H1 (cell line): ENCODE data around the gene TP53I11. TPM values are rescaled to one million over a fixed set of nuclear protein-coding genes. Genes with fewer than 3 reads are reported as not detected.
A peak's percentile ranks its signal among the peaks of the same experiment; 100 is the strongest.

Experiments
- CTCF ChIA-PET: fragments of 300-600 bp; sonication (Branson Sonifier 250); formaldehyde crosslinking; loops from one replicate; lab custom pipeline; 2021; ENCODE audit not compliant: partially characterized antibody; lab: Charles Lee
- POLR2A ChIA-PET: fragments of 300-600 bp; sonication (Branson Sonifier 250); formaldehyde crosslinking; loops from one replicate; lab custom pipeline; 2021; ENCODE audit warnings: inconsistent platforms; ENCODE audit not compliant: partially characterized antibody; lab: Charles Lee
- DNase-seq, 2 experiments: peaks; one replicate each; pipeline versions ENCODE4 v3.0.0 to v3.0.0-alpha.2; 2010 to 2022; ENCODE audit warnings: low spot score in 2 of 2, low read depth in 1 of 2, mixed read lengths in 1 of 2
- FAIRE-seq: peaks from 2 replicates; lab custom pipeline; 2011; peaks lifted over from hg19 to GRCh38; lab: Jason Lieb, UNC
- H2AFZ ChIP-seq: 2 replicates; pipeline ENCODE4 v1.8.1; 2012; ENCODE audit warnings: low read length, inconsistent platforms
- H2AK5ac ChIP-seq: 2 replicates; pipeline ENCODE4 v1.6.1; 2013; ENCODE audit warnings: low read depth, low read length
- H2BK120ac ChIP-seq: replicated peaks from 2 replicates; pipeline ENCODE3; 2013; ENCODE audit warnings: low read depth, low read length, inconsistent platforms
- H2BK12ac ChIP-seq: 2 replicates; pipeline ENCODE4 v1.6.1; 2013; ENCODE audit warnings: low read depth, low read length
- H2BK15ac ChIP-seq: 2 replicates; pipeline ENCODE4 v1.6.1; 2013; ENCODE audit warnings: low read length
- H2BK20ac ChIP-seq: 2 replicates; pipeline ENCODE4 v1.6.1; 2013; ENCODE audit warnings: low read length
- H2BK5ac ChIP-seq: 2 replicates; pipeline ENCODE4 v1.6.1; 2013; ENCODE audit warnings: low read depth, low read length
- H3K14ac ChIP-seq: 2 replicates; pipeline ENCODE4 v1.6.1; 2013; ENCODE audit warnings: inconsistent platforms; ENCODE audit not compliant: insufficient read length
- H3K18ac ChIP-seq: 2 replicates; pipeline ENCODE4 v1.6.1; 2013; ENCODE audit warnings: low read length; ENCODE audit errors: extremely low read depth
- H3K23ac ChIP-seq: 2 replicates; pipeline ENCODE4 v1.6.1; 2013; ENCODE audit warnings: inconsistent platforms; ENCODE audit not compliant: insufficient read length
- H3K23me2 ChIP-seq: 2 replicates; pipeline ENCODE4 v1.6.1; 2013; ENCODE audit warnings: low read depth, low read length
- H3K27ac ChIP-seq: 2 replicates; pipeline ENCODE4 v1.6.1; 2011; ENCODE audit warnings: low read depth, low read length, inconsistent platforms
- H3K27me3 ChIP-seq, 4 experiments: replicated peaks in 1 of 4; 1 replicate in 1 of 4; 2 replicates in 3 of 4; pipeline versions ENCODE4 v1.6.1 to v1.8.1; 2011 to 2013; ENCODE audit warnings: low read length in 3 of 4, mild to moderate bottlenecking in 3 of 4, inconsistent platforms in 2 of 4, mixed read lengths in 2 of 4, moderate library complexity in 1 of 4; ENCODE audit not compliant: control insufficient read depth in 3 of 4, insufficient read depth in 3 of 4; ENCODE audit errors: extremely low read depth in 1 of 4
- H3K36me3 ChIP-seq, 4 experiments: 2 replicates each; pipeline versions ENCODE4 v1.6.1 to v1.8.1; 2011 to 2013; ENCODE audit warnings: mild to moderate bottlenecking in 4 of 4, low read length in 3 of 4, moderate library complexity in 2 of 4, control low read depth in 1 of 4, inconsistent platforms in 1 of 4; ENCODE audit not compliant: insufficient read depth in 4 of 4, control insufficient read depth in 2 of 4
- H3K4ac ChIP-seq: replicated peaks from 2 replicates; pipeline ENCODE3; 2013; ENCODE audit warnings: low read length, low read depth, mixed read lengths, inconsistent platforms; ENCODE audit not compliant: insufficient read length
- H3K4me1 ChIP-seq, 4 experiments: replicated peaks in 1 of 4; 1 replicate in 1 of 4; 2 replicates in 3 of 4; pipeline versions ENCODE4 v1.6.1 to v1.8.1; 2011 to 2013; ENCODE audit warnings: low read length in 3 of 4, inconsistent platforms in 2 of 4, mixed read lengths in 1 of 4; ENCODE audit not compliant: insufficient read depth in 4 of 4, control insufficient read depth in 3 of 4
- H3K4me2 ChIP-seq, 2 experiments: 2 replicates each; pipeline versions ENCODE4 v1.6.1 to v1.8.1; 2011 to 2013; ENCODE audit warnings: low read depth in 2 of 2, low read length in 2 of 2, control low read depth in 1 of 2, inconsistent platforms in 1 of 2, mild to moderate bottlenecking in 1 of 2; ENCODE audit not compliant: insufficient read depth in 1 of 2
- H3K4me3 ChIP-seq, 4 experiments: fragments of 200-600, 300-600 bp in 1 of 4; sonication (generic), shearing (Covaris generic), sonication (Bioruptor Twin) in 1 of 4; 2 replicates each; pipeline versions ENCODE4 v1.5.1 to v1.8.1; 2011 to 2016; ENCODE audit warnings: low read length in 4 of 4, low read depth in 3 of 4, control low read depth in 2 of 4, inconsistent platforms in 2 of 4, mild to moderate bottlenecking in 2 of 4, mixed read lengths in 1 of 4, moderate library complexity in 1 of 4; ENCODE audit not compliant: insufficient read depth in 2 of 4; ENCODE audit errors: extremely low read depth in 1 of 4
- H3K56ac ChIP-seq: replicated peaks from 2 replicates; pipeline ENCODE3; 2013; ENCODE audit warnings: low read depth, mild to moderate bottlenecking, mixed read lengths, low read length, inconsistent platforms; ENCODE audit not compliant: insufficient read length
- H3K79me1 ChIP-seq: 2 replicates; pipeline ENCODE4 v1.6.1; 2013; ENCODE audit warnings: low read depth, low read length, control low read depth
- H3K79me2 ChIP-seq, 2 experiments: 2 replicates each; pipeline versions ENCODE4 v1.6.1 to v1.8.1; 2012 to 2013; ENCODE audit warnings: low read length in 2 of 2, mild to moderate bottlenecking in 2 of 2, inconsistent platforms in 1 of 2; ENCODE audit not compliant: insufficient read depth in 2 of 2, control insufficient read depth in 1 of 2
- H3K9ac ChIP-seq, 4 experiments: replicated peaks in 1 of 4; 1 replicate in 1 of 4; 2 replicates in 3 of 4; pipeline versions ENCODE4 v1.6.1 to v1.8.1; 2011 to 2013; ENCODE audit warnings: low read depth in 3 of 4, low read length in 3 of 4, control low read depth in 2 of 4, mild to moderate bottlenecking in 2 of 4, moderate library complexity in 2 of 4, inconsistent platforms in 1 of 4; ENCODE audit errors: extremely low read depth in 1 of 4
- H3K9me3 ChIP-seq, 2 experiments: 2 replicates each; pipeline versions ENCODE4 v1.6.1 to v1.8.1; 2012 to 2013; ENCODE audit warnings: mild to moderate bottlenecking in 2 of 2, moderate library complexity in 2 of 2, control low read depth in 1 of 2, inconsistent platforms in 1 of 2, low read depth in 1 of 2, low read length in 1 of 2, mixed read lengths in 1 of 2; ENCODE audit not compliant: insufficient read depth in 2 of 2
- H4K20me1 ChIP-seq, 2 experiments: replicated peaks in 1 of 2; 2 replicates each; pipeline versions ENCODE3 to v1.8.1; 2011 to 2013; ENCODE audit warnings: inconsistent platforms in 2 of 2, low read length in 2 of 2, mild to moderate bottlenecking in 1 of 2; ENCODE audit not compliant: insufficient read depth in 2 of 2, control insufficient read depth in 1 of 2
- H4K5ac ChIP-seq: 2 replicates; pipeline ENCODE4 v1.6.1; 2013; ENCODE audit warnings: low read length, low read depth, mixed read lengths, inconsistent platforms; ENCODE audit not compliant: insufficient read length
- H4K8ac ChIP-seq: 2 replicates; pipeline ENCODE4 v1.8.0; 2013; ENCODE audit warnings: mild to moderate bottlenecking, moderate library complexity, low read length, inconsistent platforms; ENCODE audit not compliant: insufficient read depth; ENCODE audit errors: extremely low read depth
- H4K91ac ChIP-seq: replicated peaks from 2 replicates; pipeline ENCODE3; 2013; ENCODE audit warnings: low read length, mixed read lengths, inconsistent platforms; ENCODE audit not compliant: insufficient read length
- EGR1 ChIP-seq: IDR thresholded peaks from 2 replicates; pipeline ENCODE4 v1.6.1; 2011; ENCODE audit warnings: low read depth, low read length, borderline replicate concordance
- FOSL1 ChIP-seq: IDR thresholded peaks from 2 replicates; pipeline ENCODE4 v1.6.1; 2011; ENCODE audit warnings: mild to moderate bottlenecking, low read depth, low read length, moderate library complexity; ENCODE audit not compliant: insufficient read depth
- GTF2F1 ChIP-seq: IDR thresholded peaks from 2 replicates; pipeline ENCODE4 v1.6.1; 2012; ENCODE audit warnings: low read depth, low read length, improper control_type of control experiment, borderline replicate concordance
- MAX ChIP-seq: IDR thresholded peaks from 2 replicates; pipeline ENCODE4 v1.6.1; 2012; ENCODE audit warnings: inconsistent platforms
- SRF ChIP-seq: IDR thresholded peaks from 2 replicates; pipeline ENCODE4 v1.6.1; 2011; ENCODE audit warnings: mild to moderate bottlenecking, low read depth, low read length, moderate library complexity
- WGBS, 2 experiments: shearing (Covaris generic) in 1 of 2; methylation state at CpG; one replicate each; pipeline versions ENCODE4 v1.1.6 to v1.1.7; 2013 to 2015; ENCODE audit warnings: low lambda C conversion rate in 2 of 2, mixed read lengths in 2 of 2, inconsistent platforms in 1 of 2, low coverage in 1 of 2, missing lambda C conversion rate in 1 of 2; ENCODE audit not compliant: insufficient replicate concordance in 2 of 2, insufficient coverage in 1 of 2, insufficient read length in 1 of 2; ENCODE audit errors: extremely low coverage in 1 of 2, missing lambda C conversion rate in 1 of 2; 5-methylcytosine and 5-hydroxymethylcytosine counted together
- polyA plus RNA-seq, 7 experiments: library from polyadenylated mRNA; depleted of rRNA in 3 of 7; stranded (reverse) in 5 of 7; unstranded in 2 of 7; fragments of >200 nt in 5 of 7; fragments of 200-250 nt in 2 of 7; gene quantifications; 1 replicate in 5 of 7; 2 replicates in 1 of 7; 4 replicates in 1 of 7; pipeline versions ENCODE4 v1.2.1 to v1.2.3, GENCODE V29; 2011 to 2013; ENCODE audit warnings: missing spikeins in 2 of 7, mixed read lengths in 2 of 7
- total RNA-seq: library from RNA; stranded (reverse); fragmentation: NEBNext Ultra II Directional; extraction: Animal tissue kit (Norgen Biotek cat#: 25700); gene quantifications from 2 replicates; pipeline ENCODE4 v1.2.1, GENCODE V29; 2021

The TP53I11 gene
- total and polyA plus RNA-seq, 2 of the 8 experiments (the other 6 are each of a cell fraction or from before 2014, with no cell fraction given): 34.0 to 46.3 TPM

- H4K8ac ChIP-seq: peak overlapping the region; percentile 17
- no peak for FAIRE-seq
- H2BK5ac ChIP-seq: peak overlapping the region; percentile 57
- H3K56ac ChIP-seq: peak overlapping the region; percentile 99
- no peak overlapping the region for H3K4me3 ChIP-seq
- H2AK5ac ChIP-seq: peak overlapping the region; percentile 98
- peaks cover 0 to 19% of the 10 kb centered on the region in 2 experiments; a peak in 3 of 4 replicates for H3K79me2 ChIP-seq
- H3K27me3 ChIP-seq: no peaks in the 10 kb centered on the region
- no peak overlapping the region for H2AFZ ChIP-seq
- peaks cover 13% of the 10 kb centered on the region for H3K79me1 ChIP-seq
- 91% methylated on average over 12 of the region's 12 CpGs; no CpG with 5 or more reads in 1 of the 2 experiments for WGBS, 2 experiments
- H2BK120ac ChIP-seq: peak overlapping the region; percentile 33
- no peak overlapping the region for H3K9ac ChIP-seq
- H3K23me2 ChIP-seq: peaks cover 6% of the 10 kb centered on the region; the same call in 1 of the 2 replicates
- ChIA-PET POLR2A (interaction anchor here (1.2 to 1.7 kb wide), 2 partner anchors 14 to 159 kb away, joined by 3 to 15 read pairs; no protein-coding TSS in a partner anchor), CTCF (interaction anchor here (0.7 to 24.5 kb wide), 16 partner anchors 7 to 325 kb away, joined by 3 to 1347 read pairs (median 4); partner anchors contain the start of gene TP53I11)
- no peak overlapping the region for H3K4me2 ChIP-seq
- H3K4ac ChIP-seq: peak overlapping the region; percentile 75
- H4K20me1 ChIP-seq: peaks cover 2 to 10% of the 10 kb centered on the region in 2 experiments
- no peak for DNase-seq
- H2BK20ac ChIP-seq: peak overlapping the region; percentile 95
- H2BK12ac ChIP-seq: peak overlapping the region; percentile 89
- H3K9me3 ChIP-seq: no peaks in the 10 kb centered on the region
- peaks cover 0 to 18% (median 2%) of the 10 kb centered on the region in 4 experiments; a peak in 4 of 8 replicates for H3K36me3 ChIP-seq
- peak overlapping the region; percentile 87 for H4K91ac ChIP-seq
- H2BK15ac ChIP-seq: peak overlapping the region; percentile 73
- H3K14ac ChIP-seq: no peak overlapping the region
- H4K5ac ChIP-seq: no peak overlapping the region
- H3K4me1 ChIP-seq: peaks cover 4 to 54% (median 37%) of the 10 kb centered on the region in 4 experiments
- TF ChIP-seq FOSL1 (no peak), EGR1 (no peak), SRF (no peak), GTF2F1 (no peak), MAX (no peak)
- TF ChIP-seq, all 59 proteins: peak for 0
- Histone ChIP-seq H3K18ac (no peak overlapping the region), H3K23ac (peak overlapping the region; percentile 73), H3K27ac (no peak overlapping the region)
These were observed 9.2 kb downstream of the TP53I11 start for GRCh38 chr11:44941259-44942021.
